GM23338 (cell line): ENCODE measurements around the gene PPP1CA. TPM values are rescaled to one million over a fixed set of nuclear protein-coding genes. Genes with fewer than 3 reads are reported as not detected.

Source experiments
- ATAC-seq: fragments of 200-7000 bp; cut with Tn5 transposase; 3 replicates; pipeline ENCODE4 v1.9.1; 2020
- DNase-seq: peaks from one replicate; pipeline ENCODE4 v3.0.0-alpha.2; 2015; ENCODE audit warnings: low spot score
- H2AFZ ChIP-seq: fragments of 200-600 bp; sonication (generic); 2 replicates; pipeline ENCODE4 v1.8.0; 2016; ENCODE audit warnings: antibody characterized with exemption, mild to moderate bottlenecking, moderate library complexity
- H3F3A ChIP-seq: fragments of 200-600 bp; sonication (generic); replicated peaks from 2 replicates; pipeline ENCODE4 v1.8.0; 2017; ENCODE audit warnings: antibody characterized with exemption, mixed run types, low read depth
- H3K27ac ChIP-seq: fragments of 200-600 bp; sonication (generic); 2 replicates; pipeline ENCODE4 v1.6.1; 2016; ENCODE audit warnings: low read depth
- H3K27me3 ChIP-seq: fragments of 200-600 bp; sonication (generic); 2 replicates; pipeline ENCODE4 v1.8.0; 2016; ENCODE audit warnings: mild to moderate bottlenecking, mixed run types, moderate library complexity; ENCODE audit not compliant: insufficient read depth
- H3K36me3 ChIP-seq: fragments of 200-600 bp; sonication (generic); 2 replicates; pipeline ENCODE4 v1.8.0; 2016; ENCODE audit warnings: mild to moderate bottlenecking; ENCODE audit not compliant: insufficient read depth
- H3K4me1 ChIP-seq: fragments of 200-600 bp; sonication (generic); 2 replicates; pipeline ENCODE4 v1.8.0; 2016; ENCODE audit warnings: mild to moderate bottlenecking, moderate library complexity; ENCODE audit not compliant: insufficient read depth
- H3K4me2 ChIP-seq: fragments of 200-600 bp; sonication (generic); 2 replicates; pipeline ENCODE4 v1.7.1; 2017; ENCODE audit warnings: mixed run types
- H3K4me3 ChIP-seq: fragments of 200-600 bp; sonication (generic); 2 replicates; pipeline ENCODE4 v1.6.1; 2016; ENCODE audit warnings: mixed run types
- H3K79me2 ChIP-seq: fragments of 200-600 bp; sonication (generic); replicated peaks from 2 replicates; pipeline ENCODE4 v1.8.0; 2017; ENCODE audit warnings: mild to moderate bottlenecking; ENCODE audit not compliant: insufficient read depth
- H3K9me2 ChIP-seq: fragments of 200-600 bp; sonication (generic); 2 replicates; pipeline ENCODE4 v1.8.0; 2017; ENCODE audit not compliant: insufficient read depth
- H4K20me1 ChIP-seq: fragments of 200-600 bp; sonication (generic); replicated peaks from 2 replicates; pipeline ENCODE4 v1.8.0; 2017; ENCODE audit warnings: mild to moderate bottlenecking; ENCODE audit not compliant: insufficient read depth
- H3K27ac Mint-ChIP-seq: 2 replicates; pipeline ENCODE4 v1.8.0; 2020; ENCODE audit warnings: inconsistent platforms, mild to moderate bottlenecking, moderate library complexity, mixed read lengths
- H3K27me3 Mint-ChIP-seq: 3 replicates; pipeline ENCODE4 v1.8.0; 2022; ENCODE audit warnings: low read depth, mild to moderate bottlenecking, moderate library complexity, mixed read lengths, inconsistent platforms; ENCODE audit not compliant: insufficient read depth, poor library complexity
- H3K36me3 Mint-ChIP-seq: 3 replicates; pipeline ENCODE4 v1.8.0; 2021; ENCODE audit warnings: low read depth, mild to moderate bottlenecking, inconsistent platforms, moderate library complexity, mixed read lengths
- H3K4me1 Mint-ChIP-seq: 3 replicates; pipeline ENCODE4 v1.8.0; 2020; ENCODE audit warnings: mild to moderate bottlenecking, inconsistent platforms, mixed read lengths
- H3K4me3 Mint-ChIP-seq: 3 replicates; pipeline ENCODE4 v1.8.0; 2021; ENCODE audit warnings: moderate library complexity, mild to moderate bottlenecking, inconsistent platforms, mixed read lengths
- H3K9me3 Mint-ChIP-seq: 3 replicates; pipeline ENCODE4 v1.8.0; 2020; ENCODE audit warnings: moderate library complexity, mild to moderate bottlenecking, inconsistent platforms, mixed read lengths
- CREB1 ChIP-seq: fragments of 250-450 bp; sonication (Bioruptor Pico); IDR thresholded peaks from 2 replicates; pipeline ENCODE4 v1.5.0; 2020; ENCODE audit warnings: low read depth, mild to moderate bottlenecking, moderate library complexity
- EZH2 ChIP-seq: fragments of 200-600 bp; sonication (generic); IDR thresholded peaks from one replicate; pipeline ENCODE4 v1.8.0; 2017; ENCODE audit warnings: antibody characterized with exemption, mild to moderate bottlenecking, low read depth; ENCODE audit not compliant: unreplicated experiment
- EZH2phosphoT487 ChIP-seq: fragments of 200-600 bp; sonication (generic); IDR thresholded peaks from one replicate; pipeline ENCODE4 v1.8.1; 2018; ENCODE audit warnings: antibody characterized with exemption; ENCODE audit not compliant: unreplicated experiment
- POLR2AphosphoS5 ChIP-seq: IDR thresholded peaks from 2 replicates; pipeline ENCODE4 v1.6.1; 2016; ENCODE audit warnings: antibody characterized with exemption, low read depth
- polyA plus RNA-seq: library from polyadenylated mRNA; unstranded; fragments of >200 nt; fragmentation: Nextera tagmentation; extraction: Ambion mirVana; gene quantifications from 2 replicates; pipeline ENCODE4 v1.2.1, GENCODE V29; 2016
- total RNA-seq: library from RNA; depleted of rRNA; stranded (reverse); fragments of >200 nt; shearing (Covaris generic); gene quantifications from 2 replicates; pipeline ENCODE4 v1.2.3, GENCODE V29; 2014
- TF ChIP-seq, protein P1 (sequence below), 2 experiments: fragments of 200-600 bp in 1 of 2; sonication (generic) in 1 of 2; conservative IDR thresholded peaks; 2 replicates each; pipeline versions ENCODE4 v1.5.1 to v1.6.1; 2016 to 2017; ENCODE audit warnings: antibody characterized with exemption in 2 of 2, low read depth in 2 of 2, mild to moderate bottlenecking in 2 of 2, moderate library complexity in 1 of 2
- TF ChIP-seq, protein P2 (sequence below): fragments of 250-450 bp; sonication (Bioruptor Pico); IDR thresholded peaks from 2 replicates; pipeline ENCODE4 v1.5.0; 2020; ENCODE audit warnings: mild to moderate bottlenecking, moderate library complexity

PPP1CA gene
- total and polyA plus RNA-seq, 2 experiments from 2014 or later = 217 to 237 TPM

DNA sequence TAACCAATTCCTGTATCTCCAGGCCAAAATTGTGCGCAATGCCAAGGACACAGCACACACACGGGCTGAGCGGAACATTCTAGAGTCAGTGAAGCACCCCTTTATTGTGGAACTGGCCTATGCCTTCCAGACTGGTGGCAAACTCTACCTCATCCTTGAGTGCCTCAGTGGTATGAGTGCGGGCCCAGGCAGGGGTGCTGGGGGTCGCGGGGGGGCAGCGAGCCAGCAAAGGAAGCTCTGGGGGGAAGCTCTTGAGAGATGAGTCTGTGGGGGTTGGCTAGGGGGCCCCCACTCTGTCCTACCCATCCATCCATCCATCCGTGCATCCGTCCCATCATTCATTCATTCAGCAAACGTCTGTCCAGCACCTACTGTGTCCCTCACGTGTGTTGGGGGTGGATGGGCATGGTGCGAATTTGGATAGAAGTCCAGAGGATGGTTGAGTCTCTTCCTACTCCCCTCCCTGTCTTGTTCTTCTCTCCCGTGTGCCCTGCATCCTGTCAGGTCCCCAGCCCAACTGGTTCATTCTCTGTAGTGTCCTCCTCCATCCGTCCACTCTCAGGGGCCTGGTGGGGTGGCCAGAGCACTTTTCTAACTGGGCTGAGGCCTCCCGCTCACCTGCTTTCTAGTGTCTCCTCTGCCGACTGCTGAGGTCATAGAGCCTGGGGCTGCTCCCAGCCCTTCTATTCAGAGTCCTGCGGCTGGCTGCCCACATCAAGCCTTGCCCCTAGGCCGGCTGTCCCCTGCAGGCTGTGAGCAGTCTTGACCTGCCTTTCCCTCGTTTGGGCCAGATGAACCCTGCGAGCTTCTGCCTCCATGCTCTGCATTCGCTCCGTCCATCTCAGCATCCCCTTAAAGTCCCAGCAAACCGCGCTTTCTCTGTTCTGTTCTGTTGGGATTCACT lies 29.9 kb upstream of the PPP1CA start:
- DNase-seq = no peak
- no peak overlapping the region; the same call in 2 of the 3 replicates for H3K4me3 Mint-ChIP-seq
- no peaks in the 10 kb centered on the region for H4K20me1 ChIP-seq
- H3K27ac Mint-ChIP-seq = no peak overlapping the region
- H3K79me2 ChIP-seq = peaks cover 11% of the 10 kb centered on the region
- no peaks in the 10 kb centered on the region for H3K9me2 ChIP-seq
- peaks cover 13% of the 10 kb centered on the region; the same call in 1 of the 2 replicates for H3F3A ChIP-seq
- H3K4me1 ChIP-seq = peaks cover 7% of the 10 kb centered on the region
- H3K36me3 Mint-ChIP-seq = peaks cover 20% of the 10 kb centered on the region
- peaks cover 12% of the 10 kb centered on the region for H3K4me1 Mint-ChIP-seq
- H3K4me3 ChIP-seq = no peak overlapping the region
- H2AFZ ChIP-seq = no peak overlapping the region
- no peaks in the 10 kb centered on the region for H3K36me3 ChIP-seq
- no peak overlapping the region for H3K4me2 ChIP-seq
- peaks cover 13% of the 10 kb centered on the region for H3K27me3 Mint-ChIP-seq
- no peak for ATAC-seq
- no peak overlapping the region for H3K27ac ChIP-seq
- TF ChIP-seq EZH2 = no peak
- no peak for TF ChIP-seq POLR2AphosphoS5
- no peak for TF ChIP-seq EZH2phosphoT487
- TF ChIP-seq, protein P1, sequence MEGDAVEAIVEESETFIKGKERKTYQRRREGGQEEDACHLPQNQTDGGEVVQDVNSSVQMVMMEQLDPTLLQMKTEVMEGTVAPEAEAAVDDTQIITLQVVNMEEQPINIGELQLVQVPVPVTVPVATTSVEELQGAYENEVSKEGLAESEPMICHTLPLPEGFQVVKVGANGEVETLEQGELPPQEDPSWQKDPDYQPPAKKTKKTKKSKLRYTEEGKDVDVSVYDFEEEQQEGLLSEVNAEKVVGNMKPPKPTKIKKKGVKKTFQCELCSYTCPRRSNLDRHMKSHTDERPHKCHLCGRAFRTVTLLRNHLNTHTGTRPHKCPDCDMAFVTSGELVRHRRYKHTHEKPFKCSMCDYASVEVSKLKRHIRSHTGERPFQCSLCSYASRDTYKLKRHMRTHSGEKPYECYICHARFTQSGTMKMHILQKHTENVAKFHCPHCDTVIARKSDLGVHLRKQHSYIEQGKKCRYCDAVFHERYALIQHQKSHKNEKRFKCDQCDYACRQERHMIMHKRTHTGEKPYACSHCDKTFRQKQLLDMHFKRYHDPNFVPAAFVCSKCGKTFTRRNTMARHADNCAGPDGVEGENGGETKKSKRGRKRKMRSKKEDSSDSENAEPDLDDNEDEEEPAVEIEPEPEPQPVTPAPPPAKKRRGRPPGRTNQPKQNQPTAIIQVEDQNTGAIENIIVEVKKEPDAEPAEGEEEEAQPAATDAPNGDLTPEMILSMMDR (conservative IDR thresholded peaks at IDR 0.05; ENCODE audit: low read depth in 2 of 2) = no peak
- TF ChIP-seq CREB1 (CRISPR knock-in tag) = no peak
- TF ChIP-seq, protein P2, sequence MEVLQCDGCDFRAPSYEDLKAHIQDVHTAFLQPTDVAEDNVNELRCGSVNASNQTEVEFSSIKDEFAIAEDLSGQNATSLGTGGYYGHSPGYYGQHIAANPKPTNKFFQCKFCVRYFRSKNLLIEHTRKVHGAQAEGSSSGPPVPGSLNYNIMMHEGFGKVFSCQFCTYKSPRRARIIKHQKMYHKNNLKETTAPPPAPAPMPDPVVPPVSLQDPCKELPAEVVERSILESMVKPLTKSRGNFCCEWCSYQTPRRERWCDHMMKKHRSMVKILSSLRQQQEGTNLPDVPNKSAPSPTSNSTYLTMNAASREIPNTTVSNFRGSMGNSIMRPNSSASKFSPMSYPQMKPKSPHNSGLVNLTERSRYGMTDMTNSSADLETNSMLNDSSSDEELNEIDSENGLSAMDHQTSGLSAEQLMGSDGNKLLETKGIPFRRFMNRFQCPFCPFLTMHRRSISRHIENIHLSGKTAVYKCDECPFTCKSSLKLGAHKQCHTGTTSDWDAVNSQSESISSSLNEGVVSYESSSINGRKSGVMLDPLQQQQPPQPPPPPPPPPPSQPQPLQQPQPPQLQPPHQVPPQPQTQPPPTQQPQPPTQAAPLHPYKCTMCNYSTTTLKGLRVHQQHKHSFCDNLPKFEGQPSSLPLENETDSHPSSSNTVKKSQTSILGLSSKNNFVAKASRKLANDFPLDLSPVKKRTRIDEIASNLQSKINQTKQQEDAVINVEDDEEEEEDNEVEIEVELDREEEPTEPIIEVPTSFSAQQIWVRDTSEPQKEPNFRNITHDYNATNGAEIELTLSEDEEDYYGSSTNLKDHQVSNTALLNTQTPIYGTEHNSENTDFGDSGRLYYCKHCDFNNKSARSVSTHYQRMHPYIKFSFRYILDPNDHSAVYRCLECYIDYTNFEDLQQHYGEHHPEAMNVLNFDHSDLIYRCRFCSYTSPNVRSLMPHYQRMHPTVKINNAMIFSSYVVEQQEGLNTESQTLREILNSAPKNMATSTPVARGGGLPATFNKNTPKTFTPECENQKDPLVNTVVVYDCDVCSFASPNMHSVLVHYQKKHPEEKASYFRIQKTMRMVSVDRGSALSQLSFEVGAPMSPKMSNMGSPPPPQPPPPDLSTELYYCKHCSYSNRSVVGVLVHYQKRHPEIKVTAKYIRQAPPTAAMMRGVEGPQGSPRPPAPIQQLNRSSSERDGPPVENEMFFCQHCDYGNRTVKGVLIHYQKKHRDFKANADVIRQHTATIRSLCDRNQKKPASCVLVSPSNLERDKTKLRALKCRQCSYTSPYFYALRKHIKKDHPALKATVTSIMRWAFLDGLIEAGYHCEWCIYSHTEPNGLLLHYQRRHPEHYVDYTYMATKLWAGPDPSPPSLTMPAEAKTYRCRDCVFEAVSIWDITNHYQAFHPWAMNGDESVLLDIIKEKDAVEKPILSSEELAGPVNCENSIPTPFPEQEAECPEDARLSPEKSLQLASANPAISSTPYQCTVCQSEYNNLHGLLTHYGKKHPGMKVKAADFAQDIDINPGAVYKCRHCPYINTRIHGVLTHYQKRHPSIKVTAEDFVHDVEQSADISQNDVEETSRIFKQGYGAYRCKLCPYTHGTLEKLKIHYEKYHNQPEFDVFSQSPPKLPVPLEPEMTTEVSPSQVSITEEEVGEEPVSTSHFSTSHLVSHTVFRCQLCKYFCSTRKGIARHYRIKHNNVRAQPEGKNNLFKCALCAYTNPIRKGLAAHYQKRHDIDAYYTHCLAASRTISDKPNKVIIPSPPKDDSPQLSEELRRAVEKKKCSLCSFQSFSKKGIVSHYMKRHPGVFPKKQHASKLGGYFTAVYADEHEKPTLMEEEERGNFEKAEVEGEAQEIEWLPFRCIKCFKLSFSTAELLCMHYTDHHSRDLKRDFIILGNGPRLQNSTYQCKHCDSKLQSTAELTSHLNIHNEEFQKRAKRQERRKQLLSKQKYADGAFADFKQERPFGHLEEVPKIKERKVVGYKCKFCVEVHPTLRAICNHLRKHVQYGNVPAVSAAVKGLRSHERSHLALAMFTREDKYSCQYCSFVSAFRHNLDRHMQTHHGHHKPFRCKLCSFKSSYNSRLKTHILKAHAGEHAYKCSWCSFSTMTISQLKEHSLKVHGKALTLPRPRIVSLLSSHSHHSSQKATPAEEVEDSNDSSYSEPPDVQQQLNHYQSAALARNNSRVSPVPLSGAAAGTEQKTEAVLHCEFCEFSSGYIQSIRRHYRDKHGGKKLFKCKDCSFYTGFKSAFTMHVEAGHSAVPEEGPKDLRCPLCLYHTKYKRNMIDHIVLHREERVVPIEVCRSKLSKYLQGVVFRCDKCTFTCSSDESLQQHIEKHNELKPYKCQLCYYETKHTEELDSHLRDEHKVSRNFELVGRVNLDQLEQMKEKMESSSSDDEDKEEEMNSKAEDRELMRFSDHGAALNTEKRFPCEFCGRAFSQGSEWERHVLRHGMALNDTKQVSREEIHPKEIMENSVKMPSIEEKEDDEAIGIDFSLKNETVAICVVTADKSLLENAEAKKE = no peak
- no peaks in the 10 kb centered on the region for H3K27me3 ChIP-seq
- no peaks in the 10 kb centered on the region; the same call in 2 of the 3 replicates for H3K9me3 Mint-ChIP-seq
